ENCODE measurements around the gene NALCN.

Gene NALCN

GRCh38 chr13:101298517-101298916 is 117.8 kb downstream of the NALCN start:
- no peak overlapping the region for H2AFZ ChIP-seq (ENCODE audit: low read depth, low read length)
- no peaks in the 10 kb centered on the region for H3K27me3 ChIP-seq (ENCODE audit: low read depth, low read length)
- TF ChIP-seq, protein P1, sequence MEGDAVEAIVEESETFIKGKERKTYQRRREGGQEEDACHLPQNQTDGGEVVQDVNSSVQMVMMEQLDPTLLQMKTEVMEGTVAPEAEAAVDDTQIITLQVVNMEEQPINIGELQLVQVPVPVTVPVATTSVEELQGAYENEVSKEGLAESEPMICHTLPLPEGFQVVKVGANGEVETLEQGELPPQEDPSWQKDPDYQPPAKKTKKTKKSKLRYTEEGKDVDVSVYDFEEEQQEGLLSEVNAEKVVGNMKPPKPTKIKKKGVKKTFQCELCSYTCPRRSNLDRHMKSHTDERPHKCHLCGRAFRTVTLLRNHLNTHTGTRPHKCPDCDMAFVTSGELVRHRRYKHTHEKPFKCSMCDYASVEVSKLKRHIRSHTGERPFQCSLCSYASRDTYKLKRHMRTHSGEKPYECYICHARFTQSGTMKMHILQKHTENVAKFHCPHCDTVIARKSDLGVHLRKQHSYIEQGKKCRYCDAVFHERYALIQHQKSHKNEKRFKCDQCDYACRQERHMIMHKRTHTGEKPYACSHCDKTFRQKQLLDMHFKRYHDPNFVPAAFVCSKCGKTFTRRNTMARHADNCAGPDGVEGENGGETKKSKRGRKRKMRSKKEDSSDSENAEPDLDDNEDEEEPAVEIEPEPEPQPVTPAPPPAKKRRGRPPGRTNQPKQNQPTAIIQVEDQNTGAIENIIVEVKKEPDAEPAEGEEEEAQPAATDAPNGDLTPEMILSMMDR (IDR thresholded peaks at IDR 0.05; ENCODE audit: low read depth, low read length) = peak; percentile 70
- no peak for TF ChIP-seq EZH2phosphoT487 (IDR thresholded peaks at IDR 0.05; ENCODE audit: low read depth)
- H3K9me3 ChIP-seq (ENCODE audit: insufficient read depth, low read length) = no peaks in the 10 kb centered on the region
- H3K4me1 ChIP-seq (ENCODE audit: low read length) = peaks cover 10% of the 10 kb centered on the region; the same call in 1 of the 2 replicates
- peak overlapping the region; percentile 31 for H3K4me2 ChIP-seq (ENCODE audit: low read length)
- no peaks in the 10 kb centered on the region for H3K79me2 ChIP-seq (ENCODE audit: low read length)
- H4K20me1 ChIP-seq (ENCODE audit: insufficient read depth, low read length) = no peaks in the 10 kb centered on the region
- H3K4me3 ChIP-seq (ENCODE audit: low read length) = no peak overlapping the region
- no peaks in the 10 kb centered on the region for H3K36me3 ChIP-seq (replicated peaks; ENCODE audit: low read depth, low read length)
- H3K27ac ChIP-seq (ENCODE audit: low read length) = no peak overlapping the region
- no peak overlapping the region for H3K9ac ChIP-seq (ENCODE audit: low read length)

DNA sequence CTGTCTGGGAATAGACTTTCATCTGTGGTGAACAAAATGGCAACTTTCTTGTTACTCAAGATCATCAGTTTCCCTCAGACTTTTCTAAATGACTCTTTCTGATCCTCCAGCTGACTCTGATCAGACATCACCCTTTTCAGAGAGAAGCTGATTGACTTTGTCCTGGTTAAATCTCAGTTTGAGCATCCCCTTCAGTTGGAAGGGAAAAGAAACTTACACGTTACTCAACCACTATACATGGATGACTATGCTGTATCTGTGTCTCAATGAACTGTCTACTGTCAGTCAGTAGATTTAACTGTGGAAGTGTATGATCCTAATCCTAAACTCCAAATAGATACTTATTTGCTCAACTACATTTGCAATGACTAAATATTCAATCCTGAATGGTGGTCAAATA is 118.5 kb downstream of the NALCN start:
- H3K4me2 ChIP-seq (ENCODE audit: low read length) = no peak overlapping the region
- no peak overlapping the region for H3K9ac ChIP-seq (ENCODE audit: low read length)
- H3K36me3 ChIP-seq (replicated peaks; ENCODE audit: low read depth, low read length) = no peaks in the 10 kb centered on the region
- no peaks in the 10 kb centered on the region for H4K20me1 ChIP-seq (ENCODE audit: insufficient read depth, low read length)
- peaks cover 10% of the 10 kb centered on the region; the same call in 1 of the 2 replicates for H3K4me1 ChIP-seq (ENCODE audit: low read length)
- no peak overlapping the region for H3K27ac ChIP-seq (ENCODE audit: low read length)
- no peaks in the 10 kb centered on the region for H3K27me3 ChIP-seq (ENCODE audit: low read depth, low read length)
- no peaks in the 10 kb centered on the region for H3K9me3 ChIP-seq (ENCODE audit: insufficient read depth, low read length)
- TF ChIP-seq, protein P1 (IDR thresholded peaks at IDR 0.05; ENCODE audit: low read depth, low read length) = no peak
- no peak for TF ChIP-seq EZH2phosphoT487 (IDR thresholded peaks at IDR 0.05; ENCODE audit: low read depth)
- H2AFZ ChIP-seq (ENCODE audit: low read depth, low read length) = no peak overlapping the region
- no peaks in the 10 kb centered on the region for H3K79me2 ChIP-seq (ENCODE audit: low read length)
- no peak overlapping the region for H3K4me3 ChIP-seq (ENCODE audit: low read length)

DNA sequence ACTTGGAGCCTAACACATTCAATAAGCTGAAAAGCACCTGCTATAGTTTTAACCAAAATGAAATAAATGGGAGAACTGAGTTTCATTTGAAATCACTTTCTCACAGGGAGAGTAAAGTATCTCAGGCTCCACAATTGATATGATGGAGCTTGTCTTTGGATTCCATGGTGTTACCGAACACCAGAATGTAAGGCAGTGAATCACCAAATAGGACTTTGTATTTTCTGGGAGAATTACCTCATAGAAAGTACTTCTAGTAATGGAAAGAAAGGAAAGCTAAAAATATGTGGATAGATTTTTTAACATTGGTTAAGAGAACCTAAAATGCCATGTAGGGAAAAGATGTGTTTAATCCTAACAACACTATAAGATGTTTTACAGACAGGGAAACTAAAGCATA is 123.6 kb downstream of the NALCN start:
- Histone ChIP-seq H3K4me1 (ENCODE audit: low read length) (peaks cover 4% of the 10 kb centered on the region; the same call in 1 of the 2 replicates), H2AFZ (ENCODE audit: low read depth, low read length) (no peak overlapping the region), H3K4me3 (ENCODE audit: low read length) (no peak overlapping the region), H3K27me3 (ENCODE audit: low read depth, low read length) (no peaks in the 10 kb centered on the region), H4K20me1 (ENCODE audit: insufficient read depth, low read length) (no peaks in the 10 kb centered on the region), H3K4me2 (ENCODE audit: low read length) (no peak overlapping the region), H3K79me2 (ENCODE audit: low read length) (no peaks in the 10 kb centered on the region), H3K9ac (ENCODE audit: low read length) (no peak overlapping the region), H3K36me3 (replicated peaks; ENCODE audit: low read depth, low read length) (no peaks in the 10 kb centered on the region), H3K9me3 (ENCODE audit: insufficient read depth, low read length) (no peaks in the 10 kb centered on the region), H3K27ac (ENCODE audit: low read length) (no peak overlapping the region)
- TF ChIP-seq, protein P1 (IDR thresholded peaks at IDR 0.05; ENCODE audit: low read depth, low read length) = no peak
- no peak for TF ChIP-seq EZH2phosphoT487 (IDR thresholded peaks at IDR 0.05; ENCODE audit: low read depth)

- H3K4me1 ChIP-seq (ENCODE audit: low read length) = no peaks in the 10 kb centered on the region
- H3K9me3 ChIP-seq (ENCODE audit: insufficient read depth, low read length) = no peaks in the 10 kb centered on the region
- no peak overlapping the region for H3K4me2 ChIP-seq (ENCODE audit: low read length)
- no peak overlapping the region for H3K27ac ChIP-seq (ENCODE audit: low read length)
- no peak overlapping the region for H3K9ac ChIP-seq (ENCODE audit: low read length)
- no peaks in the 10 kb centered on the region for H3K27me3 ChIP-seq (ENCODE audit: low read depth, low read length)
- H2AFZ ChIP-seq (ENCODE audit: low read depth, low read length) = no peak overlapping the region
- H3K79me2 ChIP-seq (ENCODE audit: low read length) = no peaks in the 10 kb centered on the region
- H4K20me1 ChIP-seq (ENCODE audit: insufficient read depth, low read length) = no peaks in the 10 kb centered on the region
- H3K36me3 ChIP-seq (replicated peaks; ENCODE audit: low read depth, low read length) = no peaks in the 10 kb centered on the region
- TF ChIP-seq, protein P1 (IDR thresholded peaks at IDR 0.05; ENCODE audit: low read depth, low read length) = no peak
- no peak overlapping the region for H3K4me3 ChIP-seq (ENCODE audit: low read length)
Observed at GRCh38 chr13:101291646-101292515, 124.4 kb downstream of the NALCN start.

Data from OCI-LY3 (cell line).